Peyer's patch (tissue), 4 donors: ENCODE data around the gene UTS2B. TPM values are rescaled to one million over a fixed set of nuclear protein-coding genes. Genes with fewer than 3 reads are reported as not detected.
"Not testable (repeated sequence)": the region's sequence is repeated elsewhere in the genome, so short reads cannot be mapped to it uniquely, and the experiment has no call there.

Source experiments
- DNase-seq, 3 donors: peaks; one replicate each; pipeline ENCODE4 v3.0.0-alpha.2; 2017 to 2019
- H3K27ac ChIP-seq, 4 donors: fragments of 200-600 bp; sonication (generic); one replicate each; pipeline ENCODE4 v1.5.1; 2016 to 2019
- H3K27me3 ChIP-seq, 2 donors: fragments of 200-600 bp; sonication (generic); one replicate each; pipeline ENCODE4 v1.5.1; 2019
- H3K36me3 ChIP-seq, 3 donors: fragments of 200-600 bp; sonication (generic); one replicate each; pipeline ENCODE4 v1.5.1; 2016 to 2019
- H3K4me1 ChIP-seq, 4 donors: fragments of 200-600 bp; sonication (generic); one replicate each; pipeline ENCODE4 v1.5.1; 2016 to 2019
- H3K4me3 ChIP-seq, 4 donors: fragments of 200-600 bp; sonication (generic); 1 replicate in 3 of 4; 2 replicates in 1 of 4; pipeline ENCODE4 v1.5.1; 2016 to 2019; ENCODE audit warnings: mild to moderate bottlenecking in 1 of 4
- H3K9me3 ChIP-seq, 4 donors: fragments of 200-600 bp; sonication (generic); one replicate each; pipeline ENCODE4 v1.5.1; 2016 to 2019; ENCODE audit warnings: mild to moderate bottlenecking in 1 of 4
- POLR2A ChIP-seq, 2 donors: fragments of 450-650 bp; IDR thresholded peaks; one replicate each; pipeline ENCODE4 v1.5.1; 2017; ENCODE audit warnings: antibody characterized with exemption in 2 of 2, mild to moderate bottlenecking in 2 of 2, moderate library complexity in 2 of 2
- total RNA-seq, 4 donors: library from RNA; depleted of rRNA; stranded (reverse); fragments of >200 nt; gene quantifications; one replicate each; pipeline ENCODE4 v1.1.0, GENCODE V29; 2016
- TF ChIP-seq, protein P1 (sequence below), 6 experiments: fragments of 450-650 bp in 4 of 6; fragments of 200-600 bp in 2 of 6; sonication (generic) in 1 of 6; IDR thresholded peaks; one replicate each; pipeline ENCODE4 v1.5.1; 2017 to 2019; ENCODE audit warnings: antibody characterized with exemption in 6 of 6, mild to moderate bottlenecking in 3 of 6, moderate library complexity in 1 of 6

UTS2B gene
- total RNA-seq, 4 donors from 2014 or later, result 1.9 to 6.6 TPM; not detected in 2

DNA sequence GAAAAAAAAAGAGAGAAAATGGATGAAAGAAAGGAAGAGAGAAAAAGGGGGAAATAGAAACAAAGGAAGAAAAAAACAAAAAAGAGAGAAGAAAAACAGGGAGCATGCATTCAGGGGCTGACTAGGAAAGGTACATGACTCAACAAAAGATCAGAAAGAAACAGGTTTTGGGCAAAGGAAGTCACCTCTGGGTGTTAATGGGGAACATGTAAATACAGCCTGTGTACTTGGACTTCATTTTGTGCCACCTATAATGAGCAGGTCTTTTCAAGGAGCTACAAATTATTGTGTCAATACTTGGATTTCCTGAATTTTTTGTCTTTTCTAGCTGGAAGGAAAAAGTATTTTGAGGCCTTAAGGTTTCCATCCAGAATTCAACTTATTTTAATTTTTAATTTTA, 54.6 kb downstream of the UTS2B start:
- no peaks in the 10 kb centered on the region for H3K36me3 ChIP-seq
- DNase-seq, result no peak
- no peak overlapping the region for H3K4me3 ChIP-seq
- no peaks in the 10 kb centered on the region for H3K9me3 ChIP-seq
- peak overlapping the region in 2 of 4 donors; percentile 32 to 52 for H3K27ac ChIP-seq
- no peaks in the 10 kb centered on the region for H3K4me1 ChIP-seq
- TF ChIP-seq, protein P1, sequence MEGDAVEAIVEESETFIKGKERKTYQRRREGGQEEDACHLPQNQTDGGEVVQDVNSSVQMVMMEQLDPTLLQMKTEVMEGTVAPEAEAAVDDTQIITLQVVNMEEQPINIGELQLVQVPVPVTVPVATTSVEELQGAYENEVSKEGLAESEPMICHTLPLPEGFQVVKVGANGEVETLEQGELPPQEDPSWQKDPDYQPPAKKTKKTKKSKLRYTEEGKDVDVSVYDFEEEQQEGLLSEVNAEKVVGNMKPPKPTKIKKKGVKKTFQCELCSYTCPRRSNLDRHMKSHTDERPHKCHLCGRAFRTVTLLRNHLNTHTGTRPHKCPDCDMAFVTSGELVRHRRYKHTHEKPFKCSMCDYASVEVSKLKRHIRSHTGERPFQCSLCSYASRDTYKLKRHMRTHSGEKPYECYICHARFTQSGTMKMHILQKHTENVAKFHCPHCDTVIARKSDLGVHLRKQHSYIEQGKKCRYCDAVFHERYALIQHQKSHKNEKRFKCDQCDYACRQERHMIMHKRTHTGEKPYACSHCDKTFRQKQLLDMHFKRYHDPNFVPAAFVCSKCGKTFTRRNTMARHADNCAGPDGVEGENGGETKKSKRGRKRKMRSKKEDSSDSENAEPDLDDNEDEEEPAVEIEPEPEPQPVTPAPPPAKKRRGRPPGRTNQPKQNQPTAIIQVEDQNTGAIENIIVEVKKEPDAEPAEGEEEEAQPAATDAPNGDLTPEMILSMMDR (IDR thresholded peaks at IDR 0.05), result no peak
- TF ChIP-seq POLR2A (IDR thresholded peaks at IDR 0.05), result no peak
- H3K27me3 ChIP-seq, result no peaks in the 10 kb centered on the region

DNA sequence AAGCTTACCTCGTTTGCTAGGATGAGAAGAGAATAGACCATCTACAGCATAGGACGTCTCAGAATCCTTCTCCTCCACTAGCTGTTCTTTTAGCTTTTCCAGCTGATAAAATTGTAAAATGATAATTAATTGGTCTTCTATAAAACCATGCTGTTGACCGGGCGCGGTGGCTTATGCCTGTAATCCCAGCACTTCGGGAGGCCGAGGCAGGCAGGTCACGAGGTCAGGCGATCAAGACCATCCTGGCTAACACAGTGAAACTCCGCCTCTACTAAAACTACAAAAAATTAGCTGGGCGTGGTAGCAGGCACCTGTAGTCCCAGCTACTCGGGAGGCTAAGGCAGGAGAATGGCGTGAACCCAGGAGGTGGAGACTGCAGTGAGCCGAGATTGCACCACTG, 55.1 kb downstream of the UTS2B start:
- DNase-seq, result peak in 1 of 3 donors; percentile 55
- not testable (repeated sequence) for H3K4me1 ChIP-seq, H3K36me3 ChIP-seq, H3K9me3 ChIP-seq, H3K27me3 ChIP-seq
- Histone ChIP-seq H3K27ac (peak overlapping the region in 2 of 4 donors; percentile 32 to 52), H3K4me3 (peak overlapping the region in 1 of 4 donors; percentile 12)

DNA sequence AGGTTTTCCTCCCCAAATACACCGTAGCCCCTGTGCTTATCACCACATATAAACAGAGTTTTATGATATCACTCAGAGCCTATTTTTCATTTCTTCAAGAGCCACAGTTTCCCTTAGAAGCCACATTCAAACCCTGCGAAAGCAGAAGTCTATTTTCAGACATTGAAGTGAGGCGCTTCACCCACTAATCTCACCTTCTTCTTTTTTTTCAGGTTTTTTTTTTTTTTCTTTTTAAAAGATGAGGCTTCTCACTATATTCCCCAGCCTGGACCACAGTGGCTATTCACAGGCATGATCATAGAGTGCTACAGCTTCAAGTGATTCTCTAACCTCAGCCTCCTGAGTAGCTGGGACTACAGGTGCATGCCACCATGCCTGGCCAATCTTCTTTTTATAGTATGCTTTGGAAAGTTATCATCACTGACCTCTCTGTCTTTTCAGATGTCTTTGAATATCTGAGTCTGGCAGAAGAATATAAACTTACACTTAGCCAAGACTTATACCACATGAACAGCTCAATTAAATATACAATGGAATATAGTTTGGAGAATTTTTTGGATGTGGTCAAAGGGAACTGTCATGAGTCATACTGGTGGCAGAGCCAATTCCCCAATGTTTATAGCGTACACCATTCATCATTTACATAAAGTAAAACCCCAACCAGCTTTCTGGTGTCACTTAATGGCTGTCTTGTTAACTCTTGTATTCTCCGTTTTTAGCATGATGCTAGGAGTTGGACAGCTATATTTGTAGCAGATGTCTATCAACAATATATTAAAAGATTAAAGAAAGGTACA, 60.8 kb downstream of the UTS2B start:
- no peaks in the 10 kb centered on the region for H3K27me3 ChIP-seq
- H3K4me1 ChIP-seq, result no peaks in the 10 kb centered on the region
- H3K4me3 ChIP-seq, result no peak overlapping the region
- TF ChIP-seq, protein P1 (IDR thresholded peaks at IDR 0.05), result no peak
- TF ChIP-seq POLR2A (IDR thresholded peaks at IDR 0.05), result no peak
- H3K9me3 ChIP-seq, result no peaks in the 10 kb centered on the region
- H3K27ac ChIP-seq, result peak overlapping the region in 2 of 4 donors; percentile 11 to 57
- no peaks in the 10 kb centered on the region for H3K36me3 ChIP-seq
- DNase-seq, result no peak

DNA sequence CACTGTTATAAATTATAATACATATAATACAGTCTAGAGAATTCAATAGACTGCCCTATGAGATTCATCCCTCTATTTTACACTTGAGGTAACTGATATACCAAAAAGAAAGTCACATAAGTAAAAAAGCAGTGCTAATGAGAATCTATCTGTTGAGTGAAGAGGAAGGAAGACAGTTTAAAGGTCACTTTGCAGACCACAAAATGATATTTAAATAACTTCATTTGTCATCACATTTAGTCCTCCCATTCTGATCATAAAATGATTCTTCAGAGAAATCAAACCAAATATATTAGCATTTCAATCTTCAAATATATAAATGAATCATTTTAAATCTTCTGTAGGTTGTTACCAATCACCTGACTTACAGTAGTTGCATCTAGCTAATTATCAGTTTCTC, 61.6 kb downstream of the UTS2B start:
- Histone ChIP-seq H3K27me3 (no peaks in the 10 kb centered on the region), H3K4me1 (no peaks in the 10 kb centered on the region), H3K36me3 (no peaks in the 10 kb centered on the region), H3K27ac (peak overlapping the region in 2 of 4 donors; percentile 11 to 57), H3K9me3 (no peaks in the 10 kb centered on the region), H3K4me3 (no peak overlapping the region)
- TF ChIP-seq POLR2A (IDR thresholded peaks at IDR 0.05), result no peak
- TF ChIP-seq, protein P1 (IDR thresholded peaks at IDR 0.05), result no peak
- DNase-seq, result no peak

DNA sequence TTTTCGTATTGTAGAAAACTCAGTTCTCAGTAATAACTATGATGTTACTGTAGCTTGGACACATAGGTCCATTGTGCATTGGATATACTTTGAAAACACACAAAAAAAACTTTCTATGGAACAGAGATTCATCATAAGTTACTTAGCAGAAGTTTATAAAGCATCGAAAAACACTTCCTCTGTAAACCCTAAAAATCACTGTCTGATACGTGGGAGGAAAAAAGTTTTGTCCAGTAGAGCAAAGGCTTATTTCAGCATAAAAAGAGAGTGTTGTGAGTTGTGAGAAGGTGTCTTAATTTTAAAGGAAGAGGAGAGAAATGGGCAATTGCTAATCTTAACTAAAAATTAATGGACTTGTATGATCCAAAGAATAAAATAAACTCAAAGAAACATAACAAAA, 66.5 kb downstream of the UTS2B start:
- DNase-seq, result no peak
- H3K4me3 ChIP-seq, result no peak overlapping the region

DNA sequence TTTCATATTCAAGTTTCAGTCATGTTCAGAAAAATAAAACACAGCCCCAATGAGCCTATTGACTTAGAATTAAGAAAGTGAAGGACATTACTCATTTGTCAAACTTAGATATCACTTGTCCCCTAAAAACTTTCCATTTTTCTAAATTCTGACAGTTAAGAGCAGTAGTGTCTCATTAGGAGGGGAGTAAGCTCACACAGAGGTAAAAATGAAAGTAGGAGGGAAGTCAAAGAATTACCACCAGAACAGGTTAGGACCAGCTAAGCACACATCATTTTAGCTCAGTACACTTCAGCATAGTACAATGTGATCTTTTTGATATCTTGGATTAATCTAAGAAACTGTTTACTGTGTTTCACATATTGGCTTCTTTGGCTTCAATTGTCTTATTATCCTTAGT, 67.0 kb downstream of the UTS2B start:
- Histone ChIP-seq H3K36me3 (no peaks in the 10 kb centered on the region), H3K4me1 (no peaks in the 10 kb centered on the region), H3K27me3 (no peaks in the 10 kb centered on the region), H3K9me3 (no peaks in the 10 kb centered on the region), H3K27ac (peak overlapping the region in 2 of 4 donors; percentile 43 to 56), H3K4me3 (no peak overlapping the region)
- TF ChIP-seq, protein P1 (IDR thresholded peaks at IDR 0.05), result no peak
- TF ChIP-seq POLR2A (IDR thresholded peaks at IDR 0.05), result no peak
- DNase-seq, result no peak

More for the DNA sequence above, 66.5 kb downstream of the UTS2B start:
- Histone ChIP-seq H3K9me3 (no peaks in the 10 kb centered on the region), H3K27ac (peak overlapping the region in 1 of 4 donors; percentile 56), H3K36me3 (no peaks in the 10 kb centered on the region), H3K27me3 (no peaks in the 10 kb centered on the region), H3K4me1 (no peaks in the 10 kb centered on the region)
- TF ChIP-seq POLR2A (IDR thresholded peaks at IDR 0.05), result no peak
- TF ChIP-seq, protein P1 (IDR thresholded peaks at IDR 0.05), result no peak
